Thyroid gland (tissue), 4 donors: Measurements from ENCODE around the gene CSTB. TPM values are rescaled to one million over a fixed set of nuclear protein-coding genes. Genes with fewer than 3 reads are reported as not detected.
"Not testable (repeated sequence)": the region's sequence is repeated elsewhere in the genome, so short reads cannot be mapped to it uniquely, and the experiment has no call there.

ENCODE experiments used
- DNase-seq, 2 donors: peaks; one replicate each; pipeline ENCODE4 v3.0.0-alpha.2; 2019
- H3K27ac ChIP-seq, 3 donors: fragments of 200-600 bp; sonication (generic); 1 replicate in 2 of 3; 2 replicates in 1 of 3; pipeline ENCODE4 v1.5.1; 2016 to 2019; ENCODE audit warnings: mild to moderate bottlenecking in 1 of 3, moderate library complexity in 1 of 3
- H3K27me3 ChIP-seq: fragments of 200-600 bp; sonication (generic); one replicate; pipeline ENCODE4 v1.5.1; 2019
- H3K36me3 ChIP-seq, 2 donors: fragments of 200-600 bp; sonication (generic); one replicate each; pipeline ENCODE4 v1.5.1; 2016 to 2019
- H3K4me1 ChIP-seq, 2 donors: fragments of 200-600 bp; sonication (generic); one replicate each; pipeline ENCODE4 v1.5.1; 2017 to 2019
- H3K4me3 ChIP-seq, 3 donors: fragments of 200-600 bp; sonication (generic); replicated peaks in 1 of 3; 1 replicate in 2 of 3; 2 replicates in 1 of 3; pipeline ENCODE4 v1.5.1; 2016; ENCODE audit warnings: mild to moderate bottlenecking in 1 of 3
- H3K9me3 ChIP-seq: fragments of 200-600 bp; sonication (generic); one replicate; pipeline ENCODE4 v1.5.1; 2017
- CTCF ChIP-seq, 6 experiments: fragments of 200-600 bp in 3 of 6; fragments of 450-650 bp in 3 of 6; sonication (generic) in 3 of 6; IDR thresholded peaks; one replicate each; pipeline ENCODE4 v1.5.1; 2016 to 2019; ENCODE audit warnings: antibody characterized with exemption in 6 of 6, mild to moderate bottlenecking in 2 of 6, inconsistent platforms in 1 of 6, moderate library complexity in 1 of 6
- POLR2A ChIP-seq, 2 donors: fragments of 450-650 bp; IDR thresholded peaks; one replicate each; pipeline ENCODE4 v1.6.1; 2017; ENCODE audit warnings: antibody characterized with exemption in 2 of 2, mild to moderate bottlenecking in 2 of 2, moderate library complexity in 1 of 2
- WGBS, 2 donors: methylation state at CpG; one replicate each; pipeline ENCODE4 v1.1.5; 2017; 5-methylcytosine and 5-hydroxymethylcytosine counted together
- intact Hi-C: fragments of 100-400 bp; cut with DNase I; formaldehyde crosslinking; loops from one replicate; pipeline ENCODE4 v1.15.1; 2023
- total RNA-seq, 4 donors: library from RNA; depleted of rRNA; stranded (reverse); fragments of >200 nt; gene quantifications; one replicate each; pipeline ENCODE4 v1.2.3, GENCODE V29; 2016

Gene CSTB
- total RNA-seq: 10 to 100 TPM in 3 of 4 donors, 1 to 10 TPM in 1; 9.1 to 32.4 (median 14.5) TPM

- H3K36me3 ChIP-seq: peaks cover 12 to 19% of the 10 kb centered on the region in 2 donors
- peak; percentile 79 to 84 for DNase-seq
- peak within 1 kb of the TSS; percentile 77 to 89 (median 80) for H3K27ac ChIP-seq
- 0 to 2% methylated on average over 11 of the region's 71 CpGs for WGBS, 2 donors
- no peaks in the 10 kb centered on the region for H3K9me3 ChIP-seq
- TF ChIP-seq CTCF (IDR thresholded peaks at IDR 0.05): no peak
- peak; percentile 53 to 90 for TF ChIP-seq POLR2A (IDR thresholded peaks at IDR 0.05)
- no peaks in the 10 kb centered on the region for H3K27me3 ChIP-seq
- peaks cover 12 to 13% of the 10 kb centered on the region in 2 donors for H3K4me1 ChIP-seq
- intact Hi-C loops: loop anchor here (2.0 kb wide), 1 partner anchor 15 kb away; no protein-coding TSS in a partner anchor
- H3K4me3 ChIP-seq: peak within 1 kb of the TSS; percentile 80 to 88 (median 86)
Observed at GRCh38 chr21:43775795-43776430, at the start of gene CSTB. TSS of gene CSTB (minus strand) at chr21:43776308. CDS start at chr21:43776269, 39 bp downstream.

- intact Hi-C loops: no loop called here
- Histone ChIP-seq H3K27me3 (no peaks in the 10 kb centered on the region), H3K27ac (no peak overlapping the region), H3K36me3 (no peaks in the 10 kb centered on the region), H3K9me3 (no peaks in the 10 kb centered on the region), H3K4me3 (no peak overlapping the region), H3K4me1 (peaks cover 0 to 7% of the 10 kb centered on the region in 2 donors)
- 88 to 90% methylated on average over 23 to 24 of the region's 24 CpGs for WGBS, 2 donors
- DNase-seq: no peak
- no peak for TF ChIP-seq POLR2A (IDR thresholded peaks at IDR 0.05)
- TF ChIP-seq CTCF (IDR thresholded peaks at IDR 0.05): no peak
Observed at GRCh38 chr21:43825242-43825935, 49.3 kb upstream of the CSTB start.

- 79 to 83% methylated on average over 10 to 16 of the region's 17 CpGs for WGBS, 2 donors
- no peak overlapping the region for H3K4me3 ChIP-seq
- no peaks in the 10 kb centered on the region for H3K36me3 ChIP-seq
- H3K4me1 ChIP-seq: peaks cover 0 to 7% of the 10 kb centered on the region in 2 donors
- no peaks in the 10 kb centered on the region for H3K27me3 ChIP-seq
- H3K27ac ChIP-seq: no peak overlapping the region
- DNase-seq: no peak
- intact Hi-C loops: no loop called here
- no peaks in the 10 kb centered on the region for H3K9me3 ChIP-seq
- TF ChIP-seq CTCF (IDR thresholded peaks at IDR 0.05) (no peak), POLR2A (IDR thresholded peaks at IDR 0.05) (no peak)
Observed at GRCh38 chr21:43824333-43825241, 48.5 kb upstream of the CSTB start.

- H3K36me3 ChIP-seq, H3K27me3 ChIP-seq, intact Hi-C loops, H3K27ac ChIP-seq, DNase-seq, H3K9me3 ChIP-seq, H3K4me1 ChIP-seq, H3K4me3 ChIP-seq: not testable (repeated sequence)
- 77 to 90% methylated on average over 5 of the region's 5 CpGs for WGBS, 2 donors
Observed at GRCh38 chr21:43822741-43823140, 46.6 kb upstream of the CSTB start.

- H3K27ac ChIP-seq, H3K4me1 ChIP-seq, H3K4me3 ChIP-seq, intact Hi-C loops, H3K27me3 ChIP-seq, DNase-seq, H3K36me3 ChIP-seq, H3K9me3 ChIP-seq: not testable (repeated sequence)
- 85 to 91% methylated on average over 4 to 7 of the region's 25 CpGs for WGBS, 2 donors
Observed at GRCh38 chr21:43822166-43822565, 46.1 kb upstream of the CSTB start.
